Measurements from ENCODE around the gene PALB2.

DNA sequence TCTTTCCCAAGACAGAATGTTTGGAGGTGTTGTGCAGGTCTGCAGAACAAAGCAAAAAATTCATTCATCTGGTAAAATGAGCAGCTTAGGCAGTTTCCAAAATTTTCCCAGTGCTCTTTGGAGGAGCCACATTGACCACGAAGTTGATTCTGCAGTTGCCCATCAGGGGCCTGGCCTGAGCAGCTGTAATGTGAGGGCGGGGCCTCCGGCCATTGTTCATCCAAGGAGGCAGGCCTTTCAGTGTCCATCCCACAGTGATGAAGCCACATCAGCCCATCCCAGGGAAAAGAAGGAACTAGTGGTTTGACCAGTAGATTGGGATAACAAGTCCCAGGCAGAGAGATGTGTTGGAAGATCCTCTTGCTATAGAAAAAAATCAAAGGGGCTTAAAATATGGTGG is 73.5 kb downstream of the PALB2 start:
- TF ChIP-seq, protein P1, sequence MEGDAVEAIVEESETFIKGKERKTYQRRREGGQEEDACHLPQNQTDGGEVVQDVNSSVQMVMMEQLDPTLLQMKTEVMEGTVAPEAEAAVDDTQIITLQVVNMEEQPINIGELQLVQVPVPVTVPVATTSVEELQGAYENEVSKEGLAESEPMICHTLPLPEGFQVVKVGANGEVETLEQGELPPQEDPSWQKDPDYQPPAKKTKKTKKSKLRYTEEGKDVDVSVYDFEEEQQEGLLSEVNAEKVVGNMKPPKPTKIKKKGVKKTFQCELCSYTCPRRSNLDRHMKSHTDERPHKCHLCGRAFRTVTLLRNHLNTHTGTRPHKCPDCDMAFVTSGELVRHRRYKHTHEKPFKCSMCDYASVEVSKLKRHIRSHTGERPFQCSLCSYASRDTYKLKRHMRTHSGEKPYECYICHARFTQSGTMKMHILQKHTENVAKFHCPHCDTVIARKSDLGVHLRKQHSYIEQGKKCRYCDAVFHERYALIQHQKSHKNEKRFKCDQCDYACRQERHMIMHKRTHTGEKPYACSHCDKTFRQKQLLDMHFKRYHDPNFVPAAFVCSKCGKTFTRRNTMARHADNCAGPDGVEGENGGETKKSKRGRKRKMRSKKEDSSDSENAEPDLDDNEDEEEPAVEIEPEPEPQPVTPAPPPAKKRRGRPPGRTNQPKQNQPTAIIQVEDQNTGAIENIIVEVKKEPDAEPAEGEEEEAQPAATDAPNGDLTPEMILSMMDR (IDR thresholded peaks at IDR 0.05 in 8 of 11, conservative IDR thresholded peaks at IDR 0.05 in 3 of 11): no peak
- no peak for TF ChIP-seq POLR2A (IDR thresholded peaks at IDR 0.05)
